ENCODE data around the gene NDUFB2.
A peak's percentile ranks its signal among the peaks of the same experiment; 100 is the strongest.
"Not testable (repeated sequence)": the region's sequence is repeated elsewhere in the genome, so short reads cannot be mapped to it uniquely, and the experiment has no call there.

Gene NDUFB2

GRCh38 chr7:140691376-140692045 is 5.0 kb upstream of the NDUFB2 start:
- Mint-ChIP-seq H3K4me1 (peaks cover 5% of the 10 kb centered on the region), H3K4me3 (no peak overlapping the region), H3K9me3 (no peaks in the 10 kb centered on the region), H3K27me3 (ENCODE audit: low read depth) (no peaks in the 10 kb centered on the region), H3K36me3 (ENCODE audit: low read depth) (peaks cover 8% of the 10 kb centered on the region), H3K27ac (no peak overlapping the region)
- TF ChIP-seq CTCF (IDR thresholded peaks at IDR 0.05; ENCODE audit: unreplicated experiment in 3 of 3) = no peak

DNA sequence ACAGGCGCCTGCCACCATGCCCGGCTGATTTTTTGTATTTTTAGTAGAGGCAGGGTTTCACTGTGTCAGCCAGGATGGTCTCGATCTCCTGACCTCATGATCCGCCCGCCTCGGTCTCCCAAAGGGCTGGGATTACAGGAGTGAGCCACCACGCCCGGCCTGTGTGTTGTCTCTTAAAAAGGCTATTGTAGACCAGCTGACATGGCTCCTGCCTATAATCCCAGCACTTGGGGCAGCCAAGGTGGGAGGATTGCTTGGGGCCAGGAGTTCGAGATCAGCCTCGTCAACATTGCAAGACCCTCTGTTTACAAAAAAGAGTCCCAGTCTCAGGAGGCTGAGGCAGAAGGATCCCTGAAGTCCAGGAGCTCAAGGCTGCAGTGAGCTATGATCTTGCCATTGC is 2.7 kb upstream of the NDUFB2 start:
- not testable (repeated sequence) for H3K27me3 Mint-ChIP-seq (ENCODE audit: low read depth); H3K9me3 Mint-ChIP-seq; H3K4me3 Mint-ChIP-seq
- peaks cover 25% of the 10 kb centered on the region for H3K4me1 Mint-ChIP-seq
- peak overlapping the region in 1 of 3 experiments; percentile 19 for H3K27ac Mint-ChIP-seq
- H3K36me3 Mint-ChIP-seq (ENCODE audit: low read depth) = peaks cover 14% of the 10 kb centered on the region

- no peaks in the 10 kb centered on the region for H3K27me3 Mint-ChIP-seq (ENCODE audit: low read depth)
- no peaks in the 10 kb centered on the region for H3K9me3 Mint-ChIP-seq
- peaks cover 18% of the 10 kb centered on the region for H3K36me3 Mint-ChIP-seq (ENCODE audit: low read depth)
- TF ChIP-seq CTCF (IDR thresholded peaks at IDR 0.05; ENCODE audit: unreplicated experiment in 3 of 3) = no peak
- H3K4me1 Mint-ChIP-seq = peaks cover 31% of the 10 kb centered on the region
- H3K4me3 Mint-ChIP-seq = peak overlapping the region; percentile 28 to 66 (median 52)
- peak overlapping the region in 2 of 3 experiments; percentile 19 to 29 for H3K27ac Mint-ChIP-seq
Measured at GRCh38 chr7:140694592-140694991, 1.9 kb upstream of the NDUFB2 start.

DNA sequence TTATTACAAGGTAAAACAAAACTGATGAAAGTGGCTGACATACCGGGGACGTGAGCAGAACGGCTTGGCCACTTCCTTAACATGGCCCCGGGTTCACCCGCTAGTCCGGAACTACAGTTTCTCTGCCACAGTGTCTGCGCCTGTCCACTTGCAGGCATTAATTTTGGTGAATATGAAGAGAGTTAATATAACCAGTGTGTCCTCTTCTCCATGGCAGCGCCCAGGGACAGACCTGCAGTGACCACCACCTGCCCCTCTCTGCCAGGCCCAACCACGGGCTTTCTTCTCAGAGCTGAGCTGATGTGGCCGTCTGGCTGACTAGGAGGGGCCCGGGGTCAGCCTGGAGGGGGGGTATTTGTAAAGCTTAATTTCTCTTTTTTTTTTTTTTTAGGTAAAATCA is 1.1 kb upstream of the NDUFB2 start:
- Mint-ChIP-seq H3K4me1 (peaks cover 33% of the 10 kb centered on the region), H3K27ac (peak overlapping the region; percentile 96 to 100 (median 100))

DNA sequence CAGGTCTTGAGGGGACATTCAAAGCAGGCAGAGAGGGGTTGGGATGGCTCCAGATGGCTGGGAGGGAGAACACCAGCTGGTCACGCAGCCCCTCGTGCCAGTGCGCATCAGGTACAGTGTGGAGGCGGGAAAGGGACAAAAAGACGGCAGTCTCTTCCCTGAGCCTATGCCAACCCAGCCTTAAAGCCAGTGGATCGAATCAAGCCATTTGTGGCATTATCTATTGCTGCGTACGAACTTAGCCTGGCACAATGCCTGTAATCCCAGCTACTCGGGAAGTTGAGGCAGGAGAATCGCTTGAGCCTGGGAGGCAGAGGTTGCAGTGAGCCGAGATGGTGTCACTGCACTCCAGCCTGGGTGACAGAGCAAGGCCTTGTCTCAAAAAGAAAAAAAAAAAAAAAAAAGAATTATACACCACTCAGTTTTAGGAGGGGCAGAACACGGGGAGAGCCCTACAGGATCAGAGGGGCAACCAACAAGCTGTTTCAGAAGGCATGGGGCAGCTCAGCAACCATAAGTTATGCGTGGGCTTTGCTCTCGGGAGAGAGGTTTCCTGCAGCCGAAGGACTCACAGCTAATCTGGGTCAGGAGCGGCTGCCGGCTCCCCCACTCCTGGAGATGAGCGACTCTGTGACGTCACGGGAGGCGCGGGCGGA is 356 bp upstream of the NDUFB2 start:
- H3K27ac Mint-ChIP-seq = peak overlapping the region; percentile 96 to 100 (median 100)
- H3K4me3 Mint-ChIP-seq = peak overlapping the region; percentile 97 to 99 (median 97)
- no peaks in the 10 kb centered on the region for H3K27me3 Mint-ChIP-seq (ENCODE audit: low read depth)

More for the DNA sequence above, 1.1 kb upstream of the NDUFB2 start:
- Mint-ChIP-seq H3K36me3 (ENCODE audit: low read depth) (peaks cover 20% of the 10 kb centered on the region), H3K27me3 (ENCODE audit: low read depth) (no peaks in the 10 kb centered on the region), H3K9me3 (no peaks in the 10 kb centered on the region), H3K4me3 (peak overlapping the region; percentile 38 to 59 (median 41))
- no peak for TF ChIP-seq CTCF (IDR thresholded peaks at IDR 0.05; ENCODE audit: unreplicated experiment in 3 of 3)

More for the DNA sequence above, 356 bp upstream of the NDUFB2 start:
- peaks cover 20% of the 10 kb centered on the region for H3K36me3 Mint-ChIP-seq (ENCODE audit: low read depth)
- peaks cover 33% of the 10 kb centered on the region for H3K4me1 Mint-ChIP-seq
- no peak for TF ChIP-seq CTCF (IDR thresholded peaks at IDR 0.05; ENCODE audit: unreplicated experiment in 3 of 3)
- H3K9me3 Mint-ChIP-seq = no peaks in the 10 kb centered on the region

Data from nephron (organoid).